ENCODE measurements around the gene BICD1.

Gene BICD1

DNA sequence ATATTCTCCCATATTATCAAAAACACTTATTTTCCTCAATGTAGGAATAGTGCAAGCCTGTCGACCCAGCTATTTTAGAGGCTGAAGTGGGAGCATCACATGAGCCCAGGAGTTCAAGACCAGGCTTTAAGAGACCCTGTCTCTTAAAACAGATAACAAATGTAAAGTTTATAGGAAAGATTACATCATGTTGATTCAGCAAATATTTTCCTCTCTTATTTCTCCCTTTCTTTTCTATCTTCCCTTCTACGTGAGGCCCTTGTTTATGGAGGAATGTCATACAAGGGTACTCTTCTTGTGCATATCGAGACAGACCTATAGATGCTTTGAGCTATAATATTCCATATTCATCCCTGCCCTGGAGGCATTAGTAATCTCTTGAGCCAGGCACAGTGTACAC, 256.2 kb downstream of the BICD1 start:
- no peak for DNase-seq

DNA sequence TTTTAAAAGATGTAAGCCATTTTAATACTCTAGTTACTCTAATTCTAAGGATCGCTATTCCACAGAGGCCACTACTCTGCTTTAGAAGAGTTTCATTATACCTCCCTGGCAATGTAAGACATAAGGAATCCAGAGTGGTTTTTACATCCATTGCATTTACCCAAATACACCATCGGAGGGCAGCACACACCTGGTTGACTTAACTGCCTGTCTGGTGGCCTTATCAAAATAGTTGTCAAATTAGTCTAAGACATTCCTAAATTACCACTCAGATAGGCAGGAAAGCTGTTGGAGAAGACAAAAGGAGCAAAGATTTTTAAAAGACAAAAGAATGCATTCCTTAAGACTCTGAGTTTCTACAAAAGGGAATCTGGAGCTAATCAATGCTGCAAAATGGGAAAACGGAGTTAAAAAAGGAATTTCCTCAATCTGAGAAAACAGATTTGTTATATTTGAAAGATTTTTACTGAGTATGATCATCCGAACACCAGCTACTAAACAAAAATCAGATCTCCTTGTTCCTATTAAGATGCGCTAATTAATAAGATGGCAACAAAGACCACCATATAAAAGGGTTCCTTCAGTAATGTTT, 258.9 kb downstream of the BICD1 start:
- DNase-seq: peak; percentile 61

DNA sequence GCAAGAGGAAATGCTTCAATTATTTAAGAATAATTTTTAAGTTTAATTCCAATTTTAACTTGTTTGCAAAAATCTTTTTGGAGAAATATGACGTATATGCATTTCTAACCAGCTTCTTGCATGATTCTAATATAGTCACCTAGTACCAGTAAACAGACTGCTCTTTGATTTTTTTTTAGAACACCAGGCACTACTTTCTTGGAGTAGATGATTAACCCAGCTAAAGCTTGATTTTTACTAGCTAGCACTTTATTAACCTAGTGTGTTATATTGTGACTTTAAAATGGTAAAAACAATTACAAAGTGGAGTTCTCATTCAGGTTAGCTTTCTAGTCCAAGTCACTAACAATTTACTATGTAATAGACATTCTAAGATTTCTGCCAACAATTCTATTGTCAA, 260.1 kb downstream of the BICD1 start:
- no peak for DNase-seq

DNA sequence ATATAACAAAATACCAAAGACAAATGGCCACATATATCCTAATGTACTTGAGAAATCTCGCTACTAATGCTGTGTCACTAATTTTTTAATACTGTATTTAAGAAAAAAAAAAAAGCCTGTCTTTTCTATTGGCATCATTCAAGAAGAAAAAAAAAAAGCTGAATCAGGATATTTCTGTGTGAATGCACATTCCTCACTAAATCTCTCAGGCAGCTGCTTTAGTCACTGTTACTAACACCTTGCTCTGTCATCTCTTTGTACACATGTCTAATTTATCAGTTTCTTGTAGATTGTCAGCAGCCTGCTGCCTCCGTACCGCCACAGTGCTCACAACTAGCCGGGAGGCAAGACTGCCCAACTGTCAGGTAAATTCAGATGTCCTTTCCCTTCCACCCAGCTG, 260.7 kb downstream of the BICD1 start:
- no peak for DNase-seq

DNA sequence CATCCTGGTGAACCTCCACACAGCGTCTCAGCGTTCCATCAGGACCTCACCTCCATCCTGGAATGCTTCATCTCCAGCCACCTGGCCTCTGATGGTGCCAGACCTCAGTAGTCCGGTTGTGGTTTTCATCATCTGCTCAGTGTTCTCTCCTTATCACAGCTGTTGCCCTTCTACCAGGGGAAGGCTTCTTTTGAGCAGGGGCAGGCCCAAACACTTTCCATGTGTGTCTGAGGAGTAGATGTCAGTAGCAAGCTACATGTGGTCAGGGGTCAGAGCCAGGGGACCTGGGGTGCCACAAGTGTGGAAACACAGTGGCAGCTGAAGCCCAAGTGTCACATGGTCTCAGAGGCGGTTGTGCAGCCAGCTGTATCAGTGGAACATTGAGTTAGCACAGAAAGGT, 262.6 kb downstream of the BICD1 start:
- DNase-seq: no peak

DNA sequence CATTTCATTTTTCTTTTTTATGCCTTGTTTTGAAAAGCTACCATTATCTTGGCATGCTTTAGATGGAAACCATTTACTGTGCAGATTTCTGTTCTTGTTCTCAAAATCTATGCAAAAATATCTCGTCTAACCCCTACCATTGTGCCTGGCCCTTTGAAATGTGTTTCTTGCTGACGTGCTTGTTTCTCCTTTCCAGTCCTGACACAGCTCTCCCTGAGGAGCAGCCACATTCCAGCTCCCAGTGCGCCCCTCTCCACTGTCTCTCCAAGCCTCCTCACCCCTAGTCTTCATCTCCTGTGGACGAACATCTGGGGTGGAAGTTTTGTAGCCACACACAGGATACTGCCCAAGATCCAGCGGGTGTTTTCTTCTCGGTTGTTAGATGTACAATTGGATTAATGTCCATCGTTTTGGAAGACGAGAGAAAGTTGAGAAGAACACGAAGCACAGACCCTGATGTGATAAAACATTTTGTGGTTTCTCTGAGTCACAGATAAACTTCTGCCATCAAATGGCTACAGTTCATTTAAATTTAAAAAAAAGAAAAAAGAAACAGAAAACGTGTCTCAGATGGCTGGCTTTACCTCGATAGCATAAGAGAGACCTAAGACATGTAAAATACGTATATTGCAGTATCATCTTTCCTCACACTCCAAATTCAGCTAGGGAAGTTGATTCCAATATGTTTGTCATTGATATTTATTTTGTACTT, 270.9 kb downstream of the BICD1 start:
- DNase-seq: no peak

DNA sequence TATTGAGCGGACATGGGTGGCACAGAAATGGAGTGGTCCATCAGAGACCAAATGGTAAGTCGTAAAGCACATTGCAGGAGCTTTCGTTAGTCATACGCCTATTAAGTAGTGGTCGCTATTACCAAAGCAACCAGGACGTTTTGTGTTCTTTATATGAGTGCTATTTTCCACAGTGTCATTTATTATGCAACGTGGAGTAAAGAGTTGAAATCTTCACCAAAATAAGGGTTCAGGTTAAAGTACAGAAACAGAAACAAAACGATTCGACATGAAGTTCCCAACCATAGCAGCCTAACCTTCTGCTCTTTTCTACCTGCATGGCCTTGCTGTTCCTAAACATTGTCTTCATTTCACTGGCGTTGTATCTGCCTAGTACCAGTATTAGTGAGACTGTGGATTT, 272.6 kb downstream of the BICD1 start:
- DNase-seq: no peak

DNA sequence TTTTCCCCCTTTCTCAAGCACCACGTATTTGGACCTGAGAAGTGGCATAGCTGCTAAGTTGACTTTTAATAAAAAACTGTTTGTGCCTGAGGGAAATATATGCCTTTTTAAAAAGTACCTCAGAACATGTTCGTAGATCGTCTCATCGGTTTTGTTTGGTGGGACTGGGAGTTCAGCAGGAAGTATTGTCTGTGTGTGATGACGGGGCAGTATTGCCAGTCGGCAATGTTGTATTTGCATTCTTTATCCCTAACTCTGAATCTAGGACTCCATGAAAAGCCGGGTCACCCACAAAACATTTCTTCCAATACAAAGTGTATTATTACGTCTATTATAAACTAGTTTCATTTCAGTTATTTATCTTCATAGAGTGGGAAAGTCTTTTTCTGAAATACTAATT, 273.0 kb downstream of the BICD1 start:
- DNase-seq: no peak

DNA sequence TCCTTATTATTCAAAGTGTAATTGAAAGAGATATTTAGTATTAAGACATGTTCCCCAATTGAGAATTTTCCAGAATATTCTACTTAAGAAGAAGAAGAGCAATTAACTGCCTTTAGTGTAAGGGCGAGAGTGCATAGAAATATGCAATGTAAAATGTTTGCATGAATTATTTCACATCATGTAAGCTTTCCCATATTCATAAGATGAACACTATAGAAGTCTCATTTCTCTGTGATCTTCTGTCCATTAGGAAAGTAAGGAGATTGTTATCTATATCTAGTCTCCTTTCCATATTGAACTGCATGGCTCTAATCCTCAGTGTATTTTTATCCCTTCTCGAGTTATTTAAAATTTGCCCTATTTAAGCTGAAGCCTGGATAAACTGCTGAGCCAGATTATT, 275.6 kb downstream of the BICD1 start:
- no peak for DNase-seq

DNA sequence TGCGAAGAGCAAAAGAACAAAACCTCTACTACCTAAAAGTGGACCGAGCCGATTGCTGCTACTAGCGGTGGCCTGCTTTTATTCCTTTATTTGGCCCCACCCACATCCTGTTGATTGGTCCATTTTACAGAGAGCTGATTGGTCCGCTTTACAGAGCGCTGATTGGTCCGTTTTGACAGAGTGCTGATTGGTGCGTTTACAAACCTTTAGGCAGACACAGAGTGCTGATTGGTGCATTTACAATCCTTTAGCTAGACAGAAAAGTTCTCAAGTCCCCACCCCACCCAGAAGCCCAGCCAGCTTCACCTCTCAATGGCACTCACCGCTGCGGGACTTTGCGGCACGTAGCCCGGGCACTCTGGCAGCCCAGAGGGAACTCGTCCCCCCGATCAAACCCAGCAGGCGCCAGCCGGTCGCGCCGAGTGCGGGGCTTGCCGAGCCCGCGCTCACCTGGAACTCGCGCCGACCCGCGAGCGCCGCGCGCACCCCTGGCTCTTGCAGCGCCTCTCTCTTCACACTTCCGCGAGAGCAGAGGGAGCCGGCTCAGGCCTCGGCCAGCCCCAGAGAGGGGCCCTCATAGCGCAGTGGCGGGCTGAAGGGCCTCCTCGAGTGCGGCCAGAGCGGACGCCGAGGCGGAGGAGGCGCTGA, 284.0 kb downstream of the BICD1 start:
- DNase-seq: no peak

DNA sequence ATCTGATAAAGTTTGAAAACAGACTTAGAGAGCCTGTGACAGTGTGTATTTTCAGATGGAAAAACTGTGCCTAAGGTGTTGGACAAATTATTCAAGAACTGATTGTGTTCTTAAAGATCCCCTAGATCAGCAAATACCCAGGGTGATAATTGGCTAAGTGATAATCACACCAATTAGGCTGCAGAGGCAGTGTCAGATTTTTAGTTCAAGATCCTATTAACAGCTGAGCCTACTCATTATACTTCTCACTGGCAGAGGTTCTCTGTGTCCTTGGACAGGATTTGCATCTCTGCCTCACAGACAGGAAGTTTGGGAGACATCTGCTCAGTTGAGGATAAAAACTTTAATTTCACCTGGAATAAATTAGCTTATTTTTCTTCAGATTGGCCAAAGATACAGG, 288.4 kb downstream of the BICD1 start:
- no peak for DNase-seq

DNA sequence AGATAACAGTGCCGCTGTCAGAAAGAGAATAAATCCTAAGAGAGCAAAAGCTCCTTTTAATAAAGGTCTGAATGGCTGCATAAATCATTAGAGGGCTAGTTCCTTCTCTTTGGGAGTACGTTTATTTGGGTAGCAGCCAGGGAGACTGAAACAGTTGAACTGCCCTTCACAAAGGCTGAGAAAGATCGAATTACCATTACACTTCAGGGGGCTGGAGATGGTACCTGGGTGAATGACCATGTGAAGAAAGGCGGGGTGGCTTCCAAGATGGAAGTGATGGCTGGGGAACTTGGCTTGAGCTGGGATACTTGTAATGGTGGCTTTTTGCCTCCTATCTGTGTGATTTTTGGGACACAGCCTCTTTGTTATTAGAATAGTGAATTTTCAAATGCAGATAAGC, 291.0 kb downstream of the BICD1 start:
- DNase-seq: no peak

DNA sequence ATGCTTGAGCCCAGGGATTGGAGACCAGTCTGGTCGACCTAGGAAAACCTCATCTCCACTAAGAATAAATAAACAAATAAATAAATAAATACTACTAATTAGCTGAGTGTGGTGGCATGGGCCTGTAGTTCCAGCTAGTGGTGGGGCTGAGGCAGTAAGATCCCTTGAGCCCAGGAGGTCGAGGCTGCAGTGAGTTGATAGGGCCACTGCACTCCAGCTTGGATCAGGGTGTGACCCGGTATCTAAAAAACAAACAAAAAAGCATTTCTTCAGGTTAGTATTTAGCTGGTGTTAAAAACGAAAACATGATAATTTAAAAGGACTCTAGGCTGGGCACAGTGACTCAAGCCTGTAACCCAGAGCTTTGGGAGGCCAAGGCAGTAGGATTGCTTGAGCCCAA, 291.5 kb downstream of the BICD1 start:
- no peak for DNase-seq

DNA sequence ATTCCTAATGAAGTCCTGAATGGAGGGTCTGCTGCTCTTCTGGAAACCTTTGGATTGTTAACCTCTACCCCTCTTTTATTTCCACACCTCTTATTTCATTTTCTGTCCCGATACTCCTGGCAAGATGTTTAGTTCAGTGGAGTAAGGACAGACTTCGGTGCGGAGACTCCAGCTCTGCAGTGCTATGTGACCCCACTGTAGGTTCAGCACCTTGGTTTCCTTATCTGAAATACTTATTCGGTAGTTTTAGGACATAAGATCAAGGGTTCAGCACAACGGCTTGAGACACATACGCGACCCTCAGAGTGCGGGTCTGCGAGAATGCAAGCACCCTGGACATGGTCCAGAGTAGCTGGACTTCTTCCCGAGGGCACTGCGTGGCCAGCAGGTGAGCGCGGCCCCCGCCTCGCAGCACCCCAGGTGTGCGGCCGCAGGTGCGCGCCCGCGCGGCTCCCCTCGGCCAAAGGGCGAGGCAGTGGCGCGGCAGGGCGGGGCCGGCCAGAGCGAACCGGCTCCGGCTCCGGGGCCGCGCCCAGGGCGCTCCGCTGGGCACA, 292.2 kb downstream of the BICD1 start:
- DNase-seq: no peak

DNA sequence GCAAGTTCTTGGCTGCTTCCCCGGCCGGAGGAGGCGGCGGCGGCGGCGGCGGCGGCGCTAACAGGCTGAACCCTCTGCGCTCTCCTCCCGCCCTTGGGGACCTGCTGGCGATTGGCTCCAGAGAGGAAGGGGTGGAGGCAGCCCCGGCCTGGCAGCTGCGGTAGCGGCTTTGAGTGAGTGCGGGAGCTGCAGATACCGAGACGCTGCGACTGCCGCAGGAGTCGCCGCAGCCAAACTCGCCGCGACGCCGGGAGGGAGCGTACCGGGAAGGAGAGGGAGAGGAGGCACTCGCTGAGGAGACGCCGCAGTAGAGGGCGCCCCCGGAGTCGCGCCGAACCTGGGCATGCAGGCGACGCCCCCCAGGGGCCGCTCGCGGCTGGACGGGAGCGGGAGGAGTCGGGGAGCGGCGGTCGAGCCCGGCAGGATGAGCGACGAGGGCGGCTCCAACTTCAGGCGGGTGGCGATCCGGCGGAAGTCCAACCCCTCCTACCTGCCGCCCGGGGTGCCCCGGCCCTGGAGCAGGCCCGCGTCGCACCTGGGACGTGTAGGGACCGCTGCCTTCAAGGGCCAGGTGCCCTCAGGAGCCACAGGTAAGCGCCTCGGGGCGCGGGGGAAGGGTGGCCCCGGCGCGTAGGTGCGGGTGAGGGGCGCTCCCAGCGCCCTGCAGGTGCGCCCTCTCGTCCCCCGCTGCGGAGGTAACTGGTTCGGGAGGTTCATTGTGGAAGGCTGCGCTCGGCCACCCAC, 292.9 kb downstream of the BICD1 start, which contains the start of gene FGD4:
Gene FGD4 (plus strand): TSS at position 189 of the 744 bp plus-strand sequence.
- DNase-seq: peak; percentile 86

DNA sequence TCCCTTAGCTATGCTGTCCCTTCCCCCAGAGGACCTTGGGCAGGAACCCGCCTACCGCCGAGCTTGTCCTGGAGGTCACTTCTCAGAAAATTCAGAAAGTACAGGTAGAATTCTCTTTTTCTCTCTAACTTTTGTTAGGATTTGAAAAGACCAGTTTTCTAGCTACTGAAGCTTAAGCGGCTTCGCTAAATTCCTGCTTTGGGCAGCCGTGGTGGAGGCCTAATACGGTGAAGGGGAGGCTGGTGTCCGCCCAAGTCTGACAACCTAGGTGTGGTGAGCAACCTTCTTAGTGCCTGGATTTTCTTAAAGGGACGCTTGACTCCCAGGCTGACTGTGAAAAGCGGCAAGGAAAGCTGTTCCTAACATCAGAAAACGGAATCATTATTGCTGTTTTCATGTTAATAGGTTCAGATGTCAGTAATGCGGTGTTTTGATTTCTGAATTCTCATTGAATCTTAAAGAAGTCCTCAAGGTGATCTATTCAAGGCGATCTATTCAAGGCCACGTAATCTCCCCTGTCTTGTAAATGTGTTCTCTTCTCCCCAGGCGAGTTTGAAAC, 293.5 kb downstream of the BICD1 start:
- no peak for DNase-seq

DNA sequence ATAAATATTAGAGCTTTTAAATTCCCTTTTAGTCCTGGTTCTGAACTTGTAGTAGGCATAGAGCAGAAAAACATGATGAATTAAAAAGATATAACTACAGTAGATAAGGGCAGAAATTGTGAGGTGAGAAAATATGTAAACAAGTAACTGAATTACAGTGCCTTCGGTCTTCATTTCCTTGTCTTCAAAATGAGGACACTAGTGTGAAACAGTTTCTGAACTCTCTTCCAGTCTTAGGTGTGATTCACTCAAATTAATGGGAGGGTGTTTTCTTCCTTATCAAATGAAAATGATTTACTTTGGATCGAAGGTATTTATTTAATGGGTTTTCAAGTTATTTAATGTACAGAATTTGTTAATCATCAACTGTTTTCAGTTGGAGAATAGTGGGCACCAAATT, 294.2 kb downstream of the BICD1 start:
- DNase-seq: no peak

DNA sequence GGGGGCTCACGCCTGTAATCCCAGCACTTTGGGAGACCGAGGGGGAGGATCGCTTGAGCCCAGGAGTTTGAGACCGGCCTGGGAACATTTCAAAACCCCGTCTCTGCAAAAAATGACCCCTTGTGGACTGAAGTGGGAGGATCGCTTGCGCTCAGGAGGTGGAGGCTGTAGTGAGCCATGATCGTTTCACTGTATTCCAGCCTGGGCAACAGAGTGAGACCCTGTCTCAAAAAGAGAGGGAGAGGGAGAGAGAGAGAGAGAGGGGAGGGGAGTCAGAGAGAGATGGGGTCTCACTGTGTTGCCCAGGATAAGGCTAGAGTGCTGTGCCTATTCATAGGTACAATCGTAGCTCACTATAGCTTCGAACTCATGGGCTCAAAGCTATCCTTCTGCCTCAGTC, 295.5 kb downstream of the BICD1 start:
- no peak for DNase-seq

DNA sequence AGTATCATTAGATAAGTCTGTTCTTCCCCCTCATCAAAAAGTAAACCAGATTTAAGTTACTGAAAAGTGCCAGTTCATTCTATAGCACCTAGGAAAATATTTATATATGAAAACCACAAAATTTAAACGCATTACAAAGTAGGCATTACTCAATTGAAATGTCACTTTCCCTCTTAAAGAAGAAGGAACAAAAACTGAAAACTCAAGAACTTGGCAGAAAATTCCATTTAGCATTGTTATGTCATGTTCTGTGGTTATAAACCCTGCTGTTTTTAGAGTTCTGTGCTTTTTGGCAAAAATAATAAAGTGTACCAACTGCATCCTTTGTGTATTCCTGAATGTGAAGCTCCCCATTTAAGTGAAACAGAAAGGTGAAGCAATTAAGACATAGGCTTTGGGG, 296.3 kb downstream of the BICD1 start:
- DNase-seq: no peak

DNA sequence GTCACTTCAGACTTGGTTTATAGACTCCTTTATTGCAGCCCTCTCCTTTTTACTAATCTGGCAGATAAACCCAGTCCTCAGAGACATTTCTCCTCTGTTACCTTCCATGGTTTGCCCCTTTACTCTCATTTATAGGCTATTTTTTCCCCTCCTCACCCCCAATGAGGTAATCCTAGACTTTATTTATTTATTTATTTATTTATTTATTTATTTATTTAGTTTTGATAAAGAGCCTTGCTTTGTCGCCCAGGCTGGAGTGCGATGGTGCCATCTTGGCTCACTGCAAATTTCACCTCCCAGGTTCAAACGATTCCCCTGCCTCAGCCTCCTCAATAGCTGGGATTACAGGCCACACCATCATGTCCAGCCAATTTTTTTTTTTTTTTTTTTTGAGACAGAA, 301.1 kb downstream of the BICD1 start:
- DNase-seq: no peak

DNA sequence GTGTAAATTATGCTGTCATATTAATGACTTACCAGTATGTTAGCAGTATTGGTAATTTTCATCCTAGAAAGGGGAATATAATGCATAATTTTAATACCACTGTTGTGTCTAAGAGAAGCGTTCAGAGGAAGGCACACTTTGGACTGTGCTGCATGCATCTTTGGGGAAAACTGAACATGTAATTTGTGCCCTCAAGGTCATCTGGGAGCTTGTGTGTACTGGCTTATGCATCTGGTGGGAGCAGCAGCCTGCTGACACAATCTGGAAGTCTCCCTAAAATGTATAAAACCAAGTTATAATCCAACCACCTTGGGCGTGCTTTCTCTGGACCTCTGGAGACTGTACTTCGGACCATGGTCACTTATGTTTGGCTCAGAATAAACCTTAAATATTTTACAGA, 306.8 kb downstream of the BICD1 start:
- DNase-seq: no peak

DNA sequence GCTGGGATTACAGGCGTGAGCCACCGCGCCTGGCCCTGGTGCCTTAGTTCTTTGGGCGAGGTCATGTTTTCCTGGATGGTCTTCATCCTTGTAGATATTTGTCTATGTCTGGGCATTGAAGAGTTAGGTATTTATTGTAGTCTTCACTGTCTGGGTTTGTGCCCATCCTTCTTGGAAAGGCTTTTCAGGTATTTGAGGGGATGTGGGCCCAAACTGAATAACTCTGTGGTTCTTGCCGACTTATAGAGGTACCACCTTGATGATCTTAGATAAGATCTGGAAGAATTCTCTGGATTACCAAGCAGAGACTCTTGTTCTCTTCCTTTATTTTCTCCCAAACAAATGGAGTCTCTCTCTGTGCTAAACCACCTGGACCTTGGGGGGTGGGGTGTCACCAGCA, 311.6 kb downstream of the BICD1 start:
- DNase-seq: no peak

DNA sequence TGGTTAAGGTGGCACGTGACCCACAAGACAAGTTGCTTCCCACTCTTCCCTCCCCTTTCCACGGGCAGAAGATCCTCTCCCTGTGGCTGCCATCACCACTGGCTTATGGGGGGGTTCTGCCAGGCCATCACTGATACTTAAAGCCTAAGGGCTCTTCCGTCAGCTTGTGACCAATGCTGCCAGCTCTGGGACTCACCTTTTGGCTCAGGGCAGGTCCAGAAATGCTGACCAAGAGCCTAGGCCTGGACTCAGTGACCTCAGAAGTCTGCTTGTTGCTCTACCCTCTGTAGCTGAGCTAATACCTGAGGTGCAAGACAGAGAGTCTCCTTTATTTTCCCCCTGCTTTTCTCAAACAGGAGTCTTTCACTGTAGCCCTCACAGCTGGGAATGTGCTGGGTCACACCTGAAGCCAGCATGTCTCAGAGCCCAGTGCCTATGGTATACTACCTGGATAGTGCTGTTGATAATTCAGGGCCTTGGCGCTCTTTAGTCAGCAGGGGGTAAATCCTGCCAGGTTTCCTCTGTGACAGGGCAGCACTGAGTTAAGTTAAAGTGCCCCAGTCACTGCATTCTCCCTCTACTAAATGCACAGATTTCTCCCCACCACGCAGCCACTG, 312.4 kb downstream of the BICD1 start:
- no peak for DNase-seq

Data from midbrain (tissue), 1 donor.